ENCODE measurements around the gene GLIPR1L1. TPM values are rescaled to one million over a fixed set of nuclear protein-coding genes. Genes with fewer than 3 reads are reported as not detected.

Gene GLIPR1L1
- polyA plus RNA-seq, 1 donor from 2014 or later, result not detected

GRCh38 chr12:75389706-75390105 lies 55.2 kb downstream of the GLIPR1L1 start:
- Histone ChIP-seq H3K79me2 (replicated peaks; ENCODE audit: insufficient read depth, low read length) (no peaks in the 10 kb centered on the region), H3K4me3 (ENCODE audit: low read length) (no peak overlapping the region), H2AFZ (ENCODE audit: low read depth, low read length) (no peak overlapping the region), H3K27ac (ENCODE audit: low read length) (no peak overlapping the region), H4K20me1 (ENCODE audit: insufficient read depth) (no peaks in the 10 kb centered on the region), H3F3A (ENCODE audit: insufficient read depth, low read length, poor library complexity, severe bottlenecking) (no peaks in the 10 kb centered on the region), H3K4me2 (ENCODE audit: low read length) (no peak overlapping the region), H3K27me3 (ENCODE audit: insufficient read depth, low read depth, low read length) (no peaks in the 10 kb centered on the region), H3K9me3 (ENCODE audit: low read length) (no peaks in the 10 kb centered on the region), H3K9ac (ENCODE audit: low read length) (no peak overlapping the region), H3K36me3 (ENCODE audit: insufficient read depth, low read length) (no peaks in the 10 kb centered on the region), H3K9me2 (ENCODE audit: insufficient read depth, low read length) (no peaks in the 10 kb centered on the region)
- TF ChIP-seq RAD21 (conservative IDR thresholded peaks at IDR 0.05) (no peak), EZH2 (IDR thresholded peaks at IDR 0.05; ENCODE audit: borderline replicate concordance, insufficient read depth, low read length, poor library complexity, severe bottlenecking) (no peak), MXI1 (conservative IDR thresholded peaks at IDR 0.05; ENCODE audit: poor library complexity, severe bottlenecking) (no peak), CTCF (IDR thresholded peaks at IDR 0.05; ENCODE audit: poor library complexity, severe bottlenecking) (no peak), TAF1 (IDR thresholded peaks at IDR 0.05; ENCODE audit: low read depth) (no peak), POLR2AphosphoS5 (IDR thresholded peaks at IDR 0.05) (no peak), EP300 (conservative IDR thresholded peaks at IDR 0.05; ENCODE audit: poor library complexity, severe bottlenecking) (no peak), SMC3 (conservative IDR thresholded peaks at IDR 0.05; ENCODE audit: poor library complexity) (no peak), REST (IDR thresholded peaks at IDR 0.05; ENCODE audit: borderline replicate concordance) (no peak)

GRCh38 chr12:75390156-75390898 lies 55.9 kb downstream of the GLIPR1L1 start:
- Histone ChIP-seq H3K27me3 (ENCODE audit: insufficient read depth, low read depth, low read length) (no peaks in the 10 kb centered on the region), H3K36me3 (ENCODE audit: insufficient read depth, low read length) (no peaks in the 10 kb centered on the region), H3K9me2 (ENCODE audit: insufficient read depth, low read length) (no peaks in the 10 kb centered on the region), H3K4me2 (ENCODE audit: low read length) (no peak overlapping the region), H3K79me2 (replicated peaks; ENCODE audit: insufficient read depth, low read length) (no peaks in the 10 kb centered on the region), H4K20me1 (ENCODE audit: insufficient read depth) (no peaks in the 10 kb centered on the region), H3K9me3 (ENCODE audit: low read length) (no peaks in the 10 kb centered on the region), H3K9ac (ENCODE audit: low read length) (no peak overlapping the region), H3K4me3 (ENCODE audit: low read length) (peak overlapping the region; percentile 62), H3K27ac (ENCODE audit: low read length) (no peak overlapping the region), H2AFZ (ENCODE audit: low read depth, low read length) (no peak overlapping the region), H3F3A (ENCODE audit: insufficient read depth, low read length, poor library complexity, severe bottlenecking) (no peaks in the 10 kb centered on the region)
- TF ChIP-seq POLR2AphosphoS5 (IDR thresholded peaks at IDR 0.05), result no peak
- TF ChIP-seq MXI1 (conservative IDR thresholded peaks at IDR 0.05; ENCODE audit: poor library complexity, severe bottlenecking), result no peak
- no peak for TF ChIP-seq RAD21 (conservative IDR thresholded peaks at IDR 0.05)
- TF ChIP-seq EZH2 (IDR thresholded peaks at IDR 0.05; ENCODE audit: borderline replicate concordance, insufficient read depth, low read length, poor library complexity, severe bottlenecking), result no peak
- no peak for TF ChIP-seq TAF1 (IDR thresholded peaks at IDR 0.05; ENCODE audit: low read depth)
- TF ChIP-seq REST (IDR thresholded peaks at IDR 0.05; ENCODE audit: borderline replicate concordance), result no peak
- TF ChIP-seq EP300 (conservative IDR thresholded peaks at IDR 0.05; ENCODE audit: poor library complexity, severe bottlenecking), result no peak
- no peak for TF ChIP-seq SMC3 (conservative IDR thresholded peaks at IDR 0.05; ENCODE audit: poor library complexity)
- no peak for TF ChIP-seq CTCF (IDR thresholded peaks at IDR 0.05; ENCODE audit: poor library complexity, severe bottlenecking)
